Psoas muscle (tissue), 8 donors: ENCODE data around the gene ERVV-1. TPM values are rescaled to one million over a fixed set of nuclear protein-coding genes. Genes with fewer than 3 reads are reported as not detected.
"Not testable (repeated sequence)": the region's sequence is repeated elsewhere in the genome, so short reads cannot be mapped to it uniquely, and the experiment has no call there.

Experiments
- ATAC-seq, 4 donors: fragments of 200-7000 bp; cut with Tn5 transposase; one replicate each; pipeline ENCODE4 v1.9.1; 2020; ENCODE audit warnings: moderate library complexity in 3 of 4, mild to moderate bottlenecking in 2 of 4
- DNase-seq, 2 donors: peaks; one replicate each; pipeline ENCODE4 v3.0.0-alpha.2; 2020
- H3K27ac ChIP-seq: fragments of 200-600 bp; one replicate; pipeline ENCODE4 v1.8.0; 2022
- H3K27me3 ChIP-seq, 3 donors: fragments of 200-600 bp in 1 of 3; one replicate each; pipeline versions ENCODE4 v1.6.1 to v1.8.0; 2013 to 2022; ENCODE audit warnings: low read length in 2 of 3, mild to moderate bottlenecking in 2 of 3, moderate library complexity in 1 of 3; ENCODE audit not compliant: insufficient read depth in 3 of 3
- H3K36me3 ChIP-seq, 2 donors: fragments of 200-600 bp in 1 of 2; one replicate each; pipeline versions ENCODE4 v1.6.1 to v1.8.0; 2013 to 2022; ENCODE audit warnings: low read depth in 1 of 2, mild to moderate bottlenecking in 1 of 2, moderate library complexity in 1 of 2; ENCODE audit not compliant: insufficient read depth in 1 of 2
- H3K4me1 ChIP-seq: fragments of 200-600 bp; one replicate; pipeline ENCODE4 v1.8.0; 2022
- H3K4me3 ChIP-seq: fragments of 200-600 bp; one replicate; pipeline ENCODE4 v1.8.0; 2022; ENCODE audit warnings: mild to moderate bottlenecking
- H3K9me3 ChIP-seq: fragments of 200-600 bp; one replicate; pipeline ENCODE4 v1.8.0; 2022
- WGBS, 3 donors: extraction: QIAGEN DNeasy Blood & Tissue Kit; methylation state at CpG; one replicate each; pipeline versions ENCODE4 v1.1.6 to v1.1.7; 2013; 5-methylcytosine and 5-hydroxymethylcytosine counted together
- intact Hi-C, 2 donors: fragments of 100-400 bp; cut with DNase I; formaldehyde crosslinking; loops; one replicate each; pipeline versions ENCODE4 v1.11.0 to v1.14.2; 2022
- polyA plus RNA-seq, 3 donors: library from polyadenylated mRNA; stranded (reverse); fragments of 200-250 nt; gene quantifications; one replicate each; pipeline ENCODE4 v1.2.3, GENCODE V29; 2013
- total RNA-seq, 4 donors: library from RNA; stranded (reverse); fragmentation: NEBNext Ultra II Directional in 2 of 4; extraction: Animal tissue kit (Norgen Biotek cat#: 25700) in 2 of 4; gene quantifications; one replicate each; pipeline versions ENCODE4 v1.2.1 to v1.2.4, GENCODE V29; 2021 to 2023
- TF ChIP-seq, protein P1 (sequence below): fragments of 200-600 bp; IDR thresholded peaks from one replicate; pipeline ENCODE4 v1.8.0; 2022; ENCODE audit warnings: antibody characterized with exemption
- donor health status: healthy with polysubstance abuse.
- donor health status: DM: no; HTN: no; CAD: no; lungs with moderate emphysema.
- donor health status: Bipolar disorder and iron deficiency.
- donor health status: healthy.
- donor health status: DM: yes; HTN: yes; CAD: no.
- donor health status: DM: no; HTN: no; CAD: no.
- donor health status: DM: no; HTN: no; CAD: no.
- donor health status: DM: yes; HTN: yes; CAD: no.

Gene ERVV-1
- total and polyA plus RNA-seq, 7 donors = 0.01 to 0.08 (median 0.03) TPM; not detected in 4

DNA sequence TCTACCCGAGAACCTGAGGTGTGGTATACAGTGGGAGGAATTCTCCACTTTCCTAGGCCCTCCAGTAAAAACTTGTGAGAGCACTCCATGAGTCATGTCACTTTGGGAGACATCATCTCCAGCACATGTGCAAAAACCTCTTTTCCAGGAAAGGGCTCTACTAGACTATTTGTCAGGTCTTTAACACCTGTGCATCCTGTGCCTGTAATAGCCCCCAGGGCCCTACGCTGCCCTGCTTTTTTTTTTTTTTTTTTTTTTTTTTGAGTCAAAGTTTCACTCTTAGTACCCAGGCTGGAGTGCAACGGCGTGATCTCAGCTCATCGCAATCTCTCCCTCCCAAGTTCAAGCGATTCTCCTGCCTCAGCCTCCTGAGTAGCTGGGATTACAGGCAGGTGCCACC is 1.7 kb upstream of the ERVV-1 start:
- WGBS, 3 donors = 89 to 93% (median 89%) methylated on average over 6 of the region's 6 CpGs
- intact Hi-C loops = no loop called here

DNA sequence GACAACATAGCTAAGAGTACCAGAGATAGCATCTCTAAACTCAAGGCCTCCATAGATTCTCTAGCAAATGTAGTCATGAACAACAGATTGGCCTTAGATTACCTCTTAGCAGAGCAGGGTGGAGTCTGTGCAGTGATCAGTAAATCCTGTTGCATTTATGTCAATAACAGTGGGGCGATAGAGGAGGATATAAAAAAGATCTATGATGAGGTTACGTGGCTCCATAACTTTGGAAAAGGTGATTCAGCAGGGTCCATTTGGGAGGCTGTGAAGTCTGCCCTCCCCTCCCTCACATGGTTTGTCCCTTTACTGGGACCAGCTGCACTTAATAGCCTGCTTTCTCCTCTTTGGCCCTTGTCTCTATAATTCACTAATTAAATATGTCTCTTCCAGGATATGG is 1.4 kb downstream of the ERVV-1 start:
- TF ChIP-seq, protein P1, sequence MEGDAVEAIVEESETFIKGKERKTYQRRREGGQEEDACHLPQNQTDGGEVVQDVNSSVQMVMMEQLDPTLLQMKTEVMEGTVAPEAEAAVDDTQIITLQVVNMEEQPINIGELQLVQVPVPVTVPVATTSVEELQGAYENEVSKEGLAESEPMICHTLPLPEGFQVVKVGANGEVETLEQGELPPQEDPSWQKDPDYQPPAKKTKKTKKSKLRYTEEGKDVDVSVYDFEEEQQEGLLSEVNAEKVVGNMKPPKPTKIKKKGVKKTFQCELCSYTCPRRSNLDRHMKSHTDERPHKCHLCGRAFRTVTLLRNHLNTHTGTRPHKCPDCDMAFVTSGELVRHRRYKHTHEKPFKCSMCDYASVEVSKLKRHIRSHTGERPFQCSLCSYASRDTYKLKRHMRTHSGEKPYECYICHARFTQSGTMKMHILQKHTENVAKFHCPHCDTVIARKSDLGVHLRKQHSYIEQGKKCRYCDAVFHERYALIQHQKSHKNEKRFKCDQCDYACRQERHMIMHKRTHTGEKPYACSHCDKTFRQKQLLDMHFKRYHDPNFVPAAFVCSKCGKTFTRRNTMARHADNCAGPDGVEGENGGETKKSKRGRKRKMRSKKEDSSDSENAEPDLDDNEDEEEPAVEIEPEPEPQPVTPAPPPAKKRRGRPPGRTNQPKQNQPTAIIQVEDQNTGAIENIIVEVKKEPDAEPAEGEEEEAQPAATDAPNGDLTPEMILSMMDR = no peak
- ATAC-seq = no peak
- 89 to 98% (median 93%) methylated on average over 2 of the region's 2 CpGs for WGBS, 3 donors

More for the DNA sequence above, 1.7 kb upstream of the ERVV-1 start:
- H3K27me3 ChIP-seq = no peaks in the 10 kb centered on the region
- H3K36me3 ChIP-seq = no peaks in the 10 kb centered on the region
- ATAC-seq (no peak), DNase-seq (no peak)
- H3K4me1 ChIP-seq = no peaks in the 10 kb centered on the region
- H3K27ac ChIP-seq = no peak overlapping the region
- peaks cover 5% of the 10 kb centered on the region for H3K9me3 ChIP-seq
- no peak overlapping the region for H3K4me3 ChIP-seq
- TF ChIP-seq, protein P1 = no peak

DNA sequence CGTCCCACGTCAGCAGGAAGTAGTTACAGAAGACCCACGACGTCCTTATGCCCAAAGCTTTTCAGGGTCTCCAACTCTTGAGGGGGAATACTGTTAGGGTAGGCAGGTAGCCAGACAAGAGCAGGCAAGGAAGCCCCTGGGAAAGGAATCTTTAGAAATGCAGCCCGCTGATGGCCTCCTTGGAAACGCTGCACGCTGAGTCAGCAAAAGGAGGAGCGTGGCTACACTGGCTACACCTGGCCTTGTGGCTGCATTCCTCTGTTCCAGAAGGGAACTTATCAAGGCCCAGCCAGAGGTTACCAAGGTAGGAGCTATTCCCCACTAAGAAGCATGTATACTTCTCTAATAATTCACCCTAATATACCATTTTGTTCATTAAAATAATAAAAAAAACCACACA is 2.0 kb downstream of the ERVV-1 start:
- H3K27me3 ChIP-seq = no peaks in the 10 kb centered on the region
- H3K4me3 ChIP-seq = no peak overlapping the region
- H3K27ac ChIP-seq = no peak overlapping the region
- H3K36me3 ChIP-seq = no peaks in the 10 kb centered on the region
- intact Hi-C loops = loop anchor here in 1 of 2 donors (2.0 kb wide), 1 partner anchor 31 kb away; no protein-coding TSS in a partner anchor
- ATAC-seq (no peak), DNase-seq (no peak)
- WGBS, 3 donors = 77 to 82% (median 81%) methylated on average over 8 of the region's 8 CpGs
- TF ChIP-seq, protein P1 = no peak
- H3K4me1 ChIP-seq = no peaks in the 10 kb centered on the region
- H3K9me3 ChIP-seq = peaks cover 14% of the 10 kb centered on the region

More for the DNA sequence above, 1.4 kb downstream of the ERVV-1 start:
- no peaks in the 10 kb centered on the region for H3K27me3 ChIP-seq
- no peak overlapping the region for H3K4me3 ChIP-seq
- peaks cover 11% of the 10 kb centered on the region for H3K9me3 ChIP-seq
- no peaks in the 10 kb centered on the region for H3K4me1 ChIP-seq
- no peaks in the 10 kb centered on the region for H3K36me3 ChIP-seq
- no peak for DNase-seq
- no peak overlapping the region for H3K27ac ChIP-seq
- intact Hi-C loops = loop anchor here in 1 of 2 donors (2.0 kb wide), 1 partner anchor 32 kb away; no protein-coding TSS in a partner anchor

DNA sequence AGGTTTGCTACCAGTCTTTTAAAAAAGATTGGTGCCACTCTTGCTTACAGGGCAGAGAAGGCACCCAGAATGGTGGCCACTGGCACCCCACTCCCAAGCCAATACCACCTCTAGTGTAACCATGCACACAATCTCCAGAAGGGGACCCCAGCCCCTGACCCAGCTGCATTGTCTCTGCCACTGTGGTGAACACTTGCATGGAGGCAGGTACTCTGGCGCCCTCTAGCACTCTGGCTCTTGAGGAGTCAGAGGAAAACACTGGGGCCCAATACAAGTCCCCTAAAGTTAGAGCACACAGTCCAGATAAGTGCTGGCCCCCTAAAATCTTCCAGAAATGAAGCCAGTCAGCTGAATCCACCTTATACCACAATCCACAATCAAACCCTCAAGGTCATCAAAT is 6.0 kb downstream of the ERVV-1 start:
- TF ChIP-seq, protein P1 = no peak

DNA sequence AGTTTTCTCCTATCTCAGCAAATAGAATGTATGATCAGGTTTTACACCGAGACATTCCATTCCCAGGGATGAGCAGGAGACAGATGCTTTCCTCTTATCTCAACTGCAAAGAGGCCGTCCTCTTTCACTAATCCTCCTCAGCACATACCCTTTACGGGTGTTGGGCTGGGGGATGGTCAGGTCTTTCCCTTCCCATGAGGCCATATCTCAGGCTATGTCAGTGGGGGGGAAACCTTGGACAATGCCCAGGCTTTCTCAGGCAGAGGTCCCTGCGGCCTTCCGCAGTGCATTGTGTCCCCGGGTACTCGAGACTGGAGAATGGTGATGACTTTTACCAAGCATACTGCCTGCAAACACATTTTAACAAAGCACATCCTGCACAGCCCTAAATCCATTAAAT is 14.6 kb downstream of the ERVV-1 start:
- peaks cover 19% of the 10 kb centered on the region for H3K9me3 ChIP-seq
- 41 to 61% (median 54%) methylated on average over 6 to 7 of the region's 7 CpGs for WGBS, 3 donors
- H3K4me1 ChIP-seq, H3K27ac ChIP-seq, intact Hi-C loops, ATAC-seq, H3K4me3 ChIP-seq, H3K36me3 ChIP-seq, H3K27me3 ChIP-seq, DNase-seq: not testable (repeated sequence)

More for the DNA sequence above, 6.0 kb downstream of the ERVV-1 start:
- Histone ChIP-seq H3K36me3 (no peaks in the 10 kb centered on the region), H3K9me3 (peaks cover 21% of the 10 kb centered on the region), H3K4me1 (no peaks in the 10 kb centered on the region), H3K27me3 (no peaks in the 10 kb centered on the region), H3K4me3 (no peak overlapping the region), H3K27ac (no peak overlapping the region)
- WGBS, 3 donors = 4 to 13% (median 7%) methylated on average over 1 of the region's 1 CpG
- no peak for ATAC-seq
- intact Hi-C loops = no loop called here
- DNase-seq = no peak
